Testis (tissue), 3 donors: Measurements from ENCODE around the gene PTGS1. TPM values are rescaled to one million over a fixed set of nuclear protein-coding genes. Genes with fewer than 3 reads are reported as not detected.
"Not testable (repeated sequence)": the region's sequence is repeated elsewhere in the genome, so short reads cannot be mapped to it uniquely, and the experiment has no call there.

Experiments
- DNase-seq: peaks from one replicate; pipeline ENCODE4 v3.0.0-alpha.2; 2019
- H3K27ac ChIP-seq, 2 donors: fragments of 200-600 bp; sonication (generic); one replicate each; pipeline ENCODE4 v1.5.1; 2019
- H3K27me3 ChIP-seq: fragments of 200-600 bp; sonication (generic); one replicate; pipeline ENCODE4 v1.5.1; 2019
- H3K36me3 ChIP-seq: fragments of 200-600 bp; sonication (generic); one replicate; pipeline ENCODE4 v1.5.1; 2017; ENCODE audit warnings: low read depth; ENCODE audit errors: missing control alignments
- H3K4me1 ChIP-seq: fragments of 200-600 bp; sonication (generic); one replicate; pipeline ENCODE4 v1.5.1; 2019
- H3K4me3 ChIP-seq, 2 donors: fragments of 200-600 bp; sonication (generic); one replicate each; pipeline ENCODE4 v1.5.1; 2017 to 2019
- H3K9me3 ChIP-seq: fragments of 200-600 bp; sonication (generic); one replicate; pipeline ENCODE4 v1.5.1; 2017
- POLR2A ChIP-seq: fragments of 450-650 bp; IDR thresholded peaks from one replicate; pipeline ENCODE4 v1.6.1; 2017; ENCODE audit warnings: antibody characterized with exemption, mild to moderate bottlenecking, moderate library complexity
- WGBS, 2 donors: methylation state at CpG; one replicate each; pipeline ENCODE4 v1.1.5; 2018; 5-methylcytosine and 5-hydroxymethylcytosine counted together
- intact Hi-C: fragments of 100-400 bp; cut with DNase I; formaldehyde crosslinking; loops from one replicate; pipeline ENCODE4 v1.15.1; 2023; ENCODE audit warnings: low total_unique reads
- polyA plus RNA-seq: library from polyadenylated mRNA; stranded (reverse); fragments of 350-450 nt; fragmentation: Illumina TruSeq; extraction: RNeasy Lipid Tissue Mini Kit (QIAGEN cat#74804); gene quantifications from one replicate; pipeline ENCODE4 v1.2.3, GENCODE V29; 2014; ENCODE audit warnings: low read depth, low replicate concordance; ENCODE audit not compliant: insufficient read depth
- total RNA-seq, 2 donors: library from RNA; depleted of rRNA; stranded (reverse); fragments of >200 nt; gene quantifications; one replicate each; pipeline ENCODE4 v1.2.3, GENCODE V29; 2016
- TF ChIP-seq, protein P1 (sequence below), 3 experiments: fragments of 450-650 bp in 2 of 3; fragments of 200-600 bp in 1 of 3; sonication (generic) in 1 of 3; IDR thresholded peaks; one replicate each; pipeline ENCODE4 v1.5.1; 2016 to 2019; ENCODE audit warnings: antibody characterized with exemption in 3 of 3, mild to moderate bottlenecking in 2 of 3, moderate library complexity in 1 of 3

Gene PTGS1
- total and polyA plus RNA-seq, 3 donors from 2014 or later: 0.93 to 10.1 (median 1.1) TPM

DNA sequence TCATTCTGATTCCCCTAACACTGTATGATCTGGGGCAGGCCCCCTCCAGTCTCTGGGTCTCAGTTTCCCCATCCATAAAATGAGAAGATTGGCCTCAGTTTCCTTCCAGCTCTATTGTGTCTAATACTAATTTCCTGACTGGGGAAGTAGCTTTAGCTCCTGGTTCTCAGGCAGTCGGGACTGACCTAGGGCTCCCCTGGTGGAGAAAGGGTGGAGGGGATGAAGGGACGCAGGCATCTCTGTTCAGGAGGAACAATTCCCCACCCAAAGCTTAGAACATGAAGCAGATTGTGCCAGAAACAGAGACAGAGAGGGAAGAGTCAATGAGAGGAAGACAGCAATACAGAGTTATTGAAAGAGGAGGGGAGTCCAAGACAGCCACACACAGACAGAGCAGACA lies 14.2 kb upstream of the PTGS1 start:
- 48 to 52% methylated on average over 2 of the region's 2 CpGs for WGBS, 2 donors
- intact Hi-C loops: no loop called here
- no peak for DNase-seq
- Histone ChIP-seq H3K9me3 (no peaks in the 10 kb centered on the region), H3K4me1 (no peaks in the 10 kb centered on the region), H3K36me3 (no peaks in the 10 kb centered on the region), H3K27ac (no peak overlapping the region), H3K4me3 (no peak overlapping the region), H3K27me3 (no peaks in the 10 kb centered on the region)
- TF ChIP-seq, protein P1, sequence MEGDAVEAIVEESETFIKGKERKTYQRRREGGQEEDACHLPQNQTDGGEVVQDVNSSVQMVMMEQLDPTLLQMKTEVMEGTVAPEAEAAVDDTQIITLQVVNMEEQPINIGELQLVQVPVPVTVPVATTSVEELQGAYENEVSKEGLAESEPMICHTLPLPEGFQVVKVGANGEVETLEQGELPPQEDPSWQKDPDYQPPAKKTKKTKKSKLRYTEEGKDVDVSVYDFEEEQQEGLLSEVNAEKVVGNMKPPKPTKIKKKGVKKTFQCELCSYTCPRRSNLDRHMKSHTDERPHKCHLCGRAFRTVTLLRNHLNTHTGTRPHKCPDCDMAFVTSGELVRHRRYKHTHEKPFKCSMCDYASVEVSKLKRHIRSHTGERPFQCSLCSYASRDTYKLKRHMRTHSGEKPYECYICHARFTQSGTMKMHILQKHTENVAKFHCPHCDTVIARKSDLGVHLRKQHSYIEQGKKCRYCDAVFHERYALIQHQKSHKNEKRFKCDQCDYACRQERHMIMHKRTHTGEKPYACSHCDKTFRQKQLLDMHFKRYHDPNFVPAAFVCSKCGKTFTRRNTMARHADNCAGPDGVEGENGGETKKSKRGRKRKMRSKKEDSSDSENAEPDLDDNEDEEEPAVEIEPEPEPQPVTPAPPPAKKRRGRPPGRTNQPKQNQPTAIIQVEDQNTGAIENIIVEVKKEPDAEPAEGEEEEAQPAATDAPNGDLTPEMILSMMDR (IDR thresholded peaks at IDR 0.05): no peak

DNA sequence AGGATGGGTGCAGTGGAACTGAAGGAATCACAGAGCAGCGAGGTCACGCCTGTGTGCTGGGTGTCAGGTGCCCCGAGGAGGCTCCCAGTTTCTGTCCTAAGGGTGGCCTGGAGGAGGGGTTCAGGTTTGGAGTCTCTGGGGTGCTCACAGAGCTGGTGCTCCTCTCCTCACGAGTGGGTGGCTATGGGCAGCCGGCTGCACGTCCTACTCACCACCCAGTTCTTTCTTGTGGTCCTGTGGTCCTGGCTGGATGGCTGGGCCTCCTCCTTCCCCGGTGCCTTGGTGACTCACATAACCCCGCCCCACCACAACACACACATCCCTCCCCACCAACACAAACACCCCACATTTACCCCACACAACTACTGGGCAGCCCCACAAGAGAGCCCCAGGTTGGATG lies 9.9 kb upstream of the PTGS1 start:
- peaks cover 6% of the 10 kb centered on the region for H3K4me1 ChIP-seq
- H3K9me3 ChIP-seq: no peaks in the 10 kb centered on the region
- 92 to 100% methylated on average over 2 to 8 of the region's 8 CpGs for WGBS, 2 donors
- no peak overlapping the region for H3K4me3 ChIP-seq
- no peaks in the 10 kb centered on the region for H3K27me3 ChIP-seq
- intact Hi-C loops: no loop called here
- no peak overlapping the region for H3K27ac ChIP-seq
- no peak for DNase-seq
- TF ChIP-seq, protein P1 (IDR thresholded peaks at IDR 0.05): no peak
- no peak for TF ChIP-seq POLR2A
- H3K36me3 ChIP-seq: no peaks in the 10 kb centered on the region

DNA sequence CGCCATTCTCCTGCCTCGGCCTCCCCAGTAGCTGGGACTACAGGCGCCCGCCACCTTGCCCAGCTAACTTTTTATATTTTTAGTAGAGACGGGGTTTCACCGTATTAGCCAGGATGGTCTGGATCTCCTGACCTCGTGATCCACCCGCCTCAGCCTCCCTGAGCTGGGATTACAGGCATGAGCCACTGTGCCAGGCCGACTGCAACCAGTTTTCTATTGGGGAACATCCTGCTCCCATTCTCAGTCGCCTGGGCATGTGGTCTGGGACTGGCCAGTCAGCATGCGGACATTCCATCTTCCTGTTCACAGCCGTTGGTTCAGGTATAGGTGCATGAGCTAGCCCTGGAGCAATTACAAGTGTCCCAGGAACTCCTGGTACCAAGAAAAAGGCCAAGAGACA lies 7.7 kb upstream of the PTGS1 start:
- H3K4me1 ChIP-seq, intact Hi-C loops, H3K4me3 ChIP-seq, H3K9me3 ChIP-seq, DNase-seq, H3K27ac ChIP-seq, H3K27me3 ChIP-seq, H3K36me3 ChIP-seq: not testable (repeated sequence)
- 94 to 100% methylated on average over 7 to 12 of the region's 12 CpGs for WGBS, 2 donors

DNA sequence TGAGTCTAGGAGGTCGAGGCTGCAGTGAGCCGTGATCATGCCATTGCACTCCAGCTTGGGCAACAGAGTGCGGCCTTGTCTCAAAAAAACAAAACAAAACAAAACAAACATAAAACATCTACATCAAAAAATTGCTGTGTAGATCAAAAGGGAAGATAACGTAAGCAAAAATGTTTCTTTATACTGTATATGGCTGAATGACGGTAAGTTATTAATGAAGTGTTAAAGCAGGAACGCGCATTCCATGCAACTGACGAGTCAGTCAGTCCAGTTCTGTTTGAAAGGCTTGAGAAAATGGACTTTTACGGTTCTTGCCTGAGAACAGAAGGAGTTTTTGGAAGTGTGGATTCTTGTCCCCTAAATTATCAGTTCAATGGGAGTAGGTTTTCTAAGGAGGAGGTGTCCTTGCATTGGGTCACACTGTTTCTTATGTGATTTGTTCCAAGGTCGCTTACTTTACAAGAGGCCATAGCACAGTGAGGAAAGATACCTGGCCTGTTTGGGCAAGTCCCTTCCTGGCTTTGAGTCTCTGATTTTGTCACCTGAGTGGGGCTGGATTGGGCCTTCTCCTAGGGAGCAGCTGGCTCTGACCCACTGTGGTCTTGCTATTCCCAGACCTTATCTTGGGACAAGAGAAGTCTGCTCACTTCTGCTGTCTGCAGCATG lies 6.6 kb upstream of the PTGS1 start:
- Histone ChIP-seq H3K27me3 (no peaks in the 10 kb centered on the region), H3K4me3 (no peak overlapping the region), H3K4me1 (peaks cover 6% of the 10 kb centered on the region), H3K27ac (no peak overlapping the region), H3K9me3 (no peaks in the 10 kb centered on the region), H3K36me3 (no peaks in the 10 kb centered on the region)
- intact Hi-C loops: no loop called here
- 76 to 87% methylated on average over 10 of the region's 10 CpGs for WGBS, 2 donors
- DNase-seq: no peak
- TF ChIP-seq, protein P1 (IDR thresholded peaks at IDR 0.05): no peak

DNA sequence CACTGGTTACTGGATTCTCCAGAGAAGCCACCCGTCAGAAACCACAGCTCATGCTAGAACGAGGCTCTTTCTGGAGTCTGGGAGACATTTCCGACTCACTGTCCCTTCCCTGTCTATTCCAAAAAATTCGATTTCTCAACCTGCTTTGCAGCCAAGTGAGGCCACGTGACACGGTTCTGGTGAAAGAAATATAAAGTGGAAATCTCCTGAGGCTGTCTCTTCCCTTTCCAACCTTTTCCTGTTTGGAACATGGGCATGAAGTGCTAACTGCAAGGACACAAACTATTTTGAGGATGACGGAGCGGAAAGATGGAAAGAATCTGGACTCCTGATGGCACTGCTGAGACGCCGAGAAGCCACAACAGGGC lies 6.1 kb upstream of the PTGS1 start:
- TF ChIP-seq, protein P1 (IDR thresholded peaks at IDR 0.05): no peak
- TF ChIP-seq POLR2A: no peak
- no peak overlapping the region for H3K4me3 ChIP-seq
- H3K4me1 ChIP-seq: peaks cover 6% of the 10 kb centered on the region
- no peaks in the 10 kb centered on the region for H3K27me3 ChIP-seq
- 58 to 64% methylated on average over 10 of the region's 10 CpGs for WGBS, 2 donors
- H3K27ac ChIP-seq: no peak overlapping the region
- no peaks in the 10 kb centered on the region for H3K9me3 ChIP-seq
- no peak for DNase-seq
- intact Hi-C loops: no loop called here
- H3K36me3 ChIP-seq: no peaks in the 10 kb centered on the region
